Measurements from ENCODE around the gene GUCD1.

GUCD1 gene

DNA sequence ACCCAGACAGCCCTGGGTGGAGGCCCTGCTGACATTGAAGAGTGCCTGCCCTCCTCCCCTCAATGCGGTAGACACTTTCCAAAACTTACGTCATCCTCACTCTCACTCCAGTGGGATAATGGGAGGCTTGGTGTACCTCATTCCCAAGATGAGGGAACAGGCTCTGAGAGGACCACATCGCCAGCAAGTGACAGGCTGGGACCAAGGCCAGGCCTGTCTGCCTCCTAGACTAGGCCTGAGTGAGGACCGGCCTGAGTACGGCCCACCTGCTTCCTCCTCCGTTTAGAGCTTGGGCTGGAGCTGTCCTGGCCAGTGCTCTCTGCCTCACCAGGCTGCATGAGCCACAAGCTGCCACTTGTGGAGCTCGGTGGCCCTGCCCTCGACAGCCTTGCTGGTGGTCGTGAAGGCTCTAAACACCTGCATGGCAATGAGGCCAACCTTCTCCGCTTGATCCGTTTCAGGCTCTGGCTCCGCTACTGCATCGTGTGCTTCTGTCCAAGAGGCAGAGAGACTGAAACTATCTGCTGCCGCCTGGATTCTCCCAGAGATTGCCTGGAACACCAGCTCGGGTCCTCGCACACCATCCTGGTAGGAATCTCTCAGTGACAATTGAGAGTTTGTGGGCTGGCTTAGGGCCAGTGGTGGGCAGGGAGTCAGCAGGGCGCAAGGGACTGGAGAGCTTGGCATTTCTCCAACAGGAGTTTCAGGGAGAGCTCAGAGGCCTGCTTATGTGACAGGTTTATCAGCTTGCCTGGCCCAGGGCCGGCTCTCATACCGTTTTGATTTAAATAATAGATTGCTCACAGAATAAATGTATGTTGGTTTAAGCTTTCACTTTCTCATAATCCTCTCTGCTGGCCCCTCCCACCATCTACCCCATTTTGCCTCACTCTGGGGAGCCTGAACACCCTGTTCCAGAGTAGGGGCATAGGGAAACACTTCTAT, 28.6 kb upstream of the GUCD1 start (continued):
- no peak for TF ChIP-seq ZNF776 (tag by site-specific recombination; IDR thresholded peaks at IDR 0.05; ENCODE audit: borderline replicate concordance)
- no peak for TF ChIP-seq ZBTB21 (tag by site-specific recombination; IDR thresholded peaks at IDR 0.05)
- peak; percentile 80 for TF ChIP-seq ZNF335 (tag by site-specific recombination; conservative IDR thresholded peaks at IDR 0.05)
- TF ChIP-seq PRDM1 (tag by site-specific recombination; IDR thresholded peaks at IDR 0.05): peak; percentile 73
- TF ChIP-seq SCRT1 (tag by site-specific recombination; IDR thresholded peaks at IDR 0.05; ENCODE audit: borderline replicate concordance): peak; percentile 97
- TF ChIP-seq ZFHX2 (tag by site-specific recombination; conservative IDR thresholded peaks at IDR 0.05): peak; percentile 36; the same call in 1 of the 2 replicates
- TF ChIP-seq ZNF37A (tag by site-specific recombination; IDR thresholded peaks at IDR 0.05): no peak
- TF ChIP-seq ZNF341 (tag by site-specific recombination; IDR thresholded peaks at IDR 0.05; ENCODE audit: low read depth): no peak; the same call in 1 of the 2 replicates
- no peak for TF ChIP-seq KLF10 (tag by site-specific recombination; IDR thresholded peaks at IDR 0.05)
- TF ChIP-seq ZNF266 (tag by site-specific recombination; IDR thresholded peaks at IDR 0.05; ENCODE audit: low read depth): no peak
- TF ChIP-seq SALL2 (tag by site-specific recombination; IDR thresholded peaks at IDR 0.05; ENCODE audit: borderline replicate concordance): no peak
- no peak for TF ChIP-seq ZNF302 (tag by site-specific recombination; IDR thresholded peaks at IDR 0.05; ENCODE audit: low read depth)
- no peak for TF ChIP-seq ZNF223 (tag by site-specific recombination; IDR thresholded peaks at IDR 0.05)
- 0 out of 2 replicates have a peak, but pooled peaks have one; percentile 14 for TF ChIP-seq KLF8 (tag by site-specific recombination; IDR thresholded peaks at IDR 0.05)
- no peak for TF ChIP-seq ZNF747 (tag by site-specific recombination; IDR thresholded peaks at IDR 0.05)
- no peak for TF ChIP-seq ZNF157 (tag by site-specific recombination; IDR thresholded peaks at IDR 0.05)
- TF ChIP-seq ZNF324 (tag by site-specific recombination; IDR thresholded peaks at IDR 0.05): no peak
- peak; percentile 97 for TF ChIP-seq SCRT2 (tag by site-specific recombination; IDR thresholded peaks at IDR 0.05)
- TF ChIP-seq ZNF501 (tag by site-specific recombination; IDR thresholded peaks at IDR 0.05): no peak
- TF ChIP-seq ZNF558 (tag by site-specific recombination; IDR thresholded peaks at IDR 0.05): no peak
- no peak for TF ChIP-seq ZNF184 (tag by site-specific recombination; IDR thresholded peaks at IDR 0.05)
- TF ChIP-seq ZNF621 (tag by site-specific recombination; IDR thresholded peaks at IDR 0.05): no peak
- no peak for TF ChIP-seq ZNF785 (tag by site-specific recombination; IDR thresholded peaks at IDR 0.05)
- TF ChIP-seq, protein P1, sequence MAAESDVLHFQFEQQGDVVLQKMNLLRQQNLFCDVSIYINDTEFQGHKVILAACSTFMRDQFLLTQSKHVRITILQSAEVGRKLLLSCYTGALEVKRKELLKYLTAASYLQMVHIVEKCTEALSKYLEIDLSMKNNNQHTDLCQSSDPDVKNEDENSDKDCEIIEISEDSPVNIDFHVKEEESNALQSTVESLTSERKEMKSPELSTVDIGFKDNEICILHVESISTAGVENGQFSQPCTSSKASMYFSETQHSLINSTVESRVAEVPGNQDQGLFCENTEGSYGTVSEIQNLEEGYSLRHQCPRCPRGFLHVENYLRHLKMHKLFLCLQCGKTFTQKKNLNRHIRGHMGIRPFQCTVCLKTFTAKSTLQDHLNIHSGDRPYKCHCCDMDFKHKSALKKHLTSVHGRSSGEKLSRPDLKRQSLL (tag by site-specific recombination; IDR thresholded peaks at IDR 0.05): no peak
- TF ChIP-seq ZNF701 (tag by site-specific recombination; IDR thresholded peaks at IDR 0.05): no peak
- TF ChIP-seq RBAK (tag by site-specific recombination; IDR thresholded peaks at IDR 0.05): no peak
- TF ChIP-seq, protein P2, sequence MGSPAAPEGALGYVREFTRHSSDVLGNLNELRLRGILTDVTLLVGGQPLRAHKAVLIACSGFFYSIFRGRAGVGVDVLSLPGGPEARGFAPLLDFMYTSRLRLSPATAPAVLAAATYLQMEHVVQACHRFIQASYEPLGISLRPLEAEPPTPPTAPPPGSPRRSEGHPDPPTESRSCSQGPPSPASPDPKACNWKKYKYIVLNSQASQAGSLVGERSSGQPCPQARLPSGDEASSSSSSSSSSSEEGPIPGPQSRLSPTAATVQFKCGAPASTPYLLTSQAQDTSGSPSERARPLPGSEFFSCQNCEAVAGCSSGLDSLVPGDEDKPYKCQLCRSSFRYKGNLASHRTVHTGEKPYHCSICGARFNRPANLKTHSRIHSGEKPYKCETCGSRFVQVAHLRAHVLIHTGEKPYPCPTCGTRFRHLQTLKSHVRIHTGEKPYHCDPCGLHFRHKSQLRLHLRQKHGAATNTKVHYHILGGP (tag by site-specific recombination; IDR thresholded peaks at IDR 0.05): peak; percentile 58; the same call in 1 of the 2 replicates
- TF ChIP-seq ZNF529 (tag by site-specific recombination; IDR thresholded peaks at IDR 0.05; ENCODE audit: insufficient replicate concordance): no peak
- TF ChIP-seq ZNF121 (tag by site-specific recombination; IDR thresholded peaks at IDR 0.05): peak; percentile 77; the same call in 1 of the 2 replicates
